B cell (primary cell): ENCODE data around the gene DOCK3. TPM values are rescaled to one million over a fixed set of nuclear protein-coding genes. Genes with fewer than 3 reads are reported as not detected.
"Not testable (repeated sequence)": the region's sequence is repeated elsewhere in the genome, so short reads cannot be mapped to it uniquely, and the experiment has no call there.

Experiments
- ATAC-seq: fragments of 200-7000 bp; cut with Tn5 transposase; one replicate; pipeline ENCODE4 v1.10.0; 2021; ENCODE audit warnings: low read depth, mild to moderate bottlenecking, moderate number of reproducible peaks, moderate library complexity
- CTCF ChIA-PET: fragments of 350-600 bp; sonication (Branson Sonifier 250); formaldehyde crosslinking; loops from one replicate; lab custom pipeline; 2021; ENCODE audit warnings: antibody characterized with exemption, inconsistent platforms; lab: Charles Lee
- POLR2A ChIA-PET: fragments of 350-600 bp; sonication (Branson Sonifier 250); formaldehyde crosslinking; loops from one replicate; lab custom pipeline; 2021; ENCODE audit warnings: antibody characterized with exemption; lab: Charles Lee
- DNase-seq: peaks from one replicate; pipeline ENCODE4 v3.0.0; 2013
- H2AFZ ChIP-seq: 2 replicates; pipeline ENCODE4 v1.6.1; 2012; ENCODE audit warnings: mild to moderate bottlenecking, low read depth, low read length; ENCODE audit not compliant: insufficient read depth, poor library complexity, severe bottlenecking
- H3K27ac ChIP-seq, 2 donors: 1 replicate in 1 of 2; 2 replicates in 1 of 2; pipeline ENCODE4 v1.5.1; 2012 to 2013; ENCODE audit warnings: low read length in 2 of 2, mild to moderate bottlenecking in 2 of 2, moderate library complexity in 1 of 2
- H3K27me3 ChIP-seq, 4 experiments: fragments of 200-600 bp in 1 of 4; sonication (generic) in 1 of 4; replicated peaks in 1 of 4; 1 replicate in 2 of 4; 2 replicates in 2 of 4; pipeline versions ENCODE4 v1.6.1 to v1.7.0; 2013 to 2016; ENCODE audit warnings: low read length in 3 of 4, mild to moderate bottlenecking in 2 of 4, mixed read lengths in 1 of 4, moderate library complexity in 1 of 4; ENCODE audit not compliant: insufficient read depth in 4 of 4, control insufficient read depth in 3 of 4; ENCODE audit errors: control extremely low read depth in 1 of 4
- H3K36me3 ChIP-seq, 2 experiments: replicated peaks in 1 of 2; 1 replicate in 1 of 2; 2 replicates in 1 of 2; pipeline versions ENCODE4 v1.6.1 to v1.7.1; 2013; ENCODE audit warnings: low read length in 1 of 2; ENCODE audit not compliant: insufficient read depth in 2 of 2, control insufficient read depth in 1 of 2; ENCODE audit errors: control extremely low read depth in 1 of 2, extremely low read depth in 1 of 2
- H3K4me1 ChIP-seq, 2 donors: fragments of 200-600 bp in 1 of 2; sonication (generic) in 1 of 2; 1 replicate in 1 of 2; 2 replicates in 1 of 2; pipeline versions ENCODE4 v1.5.1 to v1.6.1; 2013 to 2017; ENCODE audit warnings: low read length in 2 of 2; ENCODE audit not compliant: control insufficient read depth in 2 of 2, insufficient read depth in 2 of 2
- H3K4me2 ChIP-seq: replicated peaks from 2 replicates; pipeline ENCODE3; 2012; ENCODE audit warnings: mild to moderate bottlenecking, low read depth, low read length; ENCODE audit not compliant: poor library complexity, severe bottlenecking
- H3K4me3 ChIP-seq, 5 experiments: fragments of 200-600 bp in 1 of 5; sonication (generic) in 1 of 5; 1 replicate in 3 of 5; 2 replicates in 2 of 5; pipeline versions ENCODE4 v1.5.1 to v1.7.0; 2011 to 2016; ENCODE audit warnings: low read length in 4 of 5, mild to moderate bottlenecking in 4 of 5, low read depth in 2 of 5, control low read depth in 1 of 5, moderate library complexity in 1 of 5; ENCODE audit not compliant: insufficient read depth in 1 of 5; ENCODE audit errors: control extremely low read depth in 1 of 5, extremely low read depth in 1 of 5
- H3K79me2 ChIP-seq: fragments of 200-600 bp; sonication (generic); one replicate; pipeline ENCODE4 v1.6.0; 2016; ENCODE audit warnings: low read length; ENCODE audit not compliant: control insufficient read depth, insufficient read depth
- H3K9ac ChIP-seq: fragments of 200-600 bp; sonication (generic); 2 replicates; pipeline ENCODE4 v1.6.1; 2017; ENCODE audit warnings: mild to moderate bottlenecking, low read length, moderate library complexity
- H3K9me3 ChIP-seq, 3 donors: one replicate each; pipeline versions ENCODE4 v1.6.1 to v1.7.1; 2013; ENCODE audit warnings: low read length in 2 of 3; ENCODE audit not compliant: control insufficient read depth in 2 of 3, insufficient read depth in 1 of 3; ENCODE audit errors: control extremely low read depth in 1 of 3
- H4K20me1 ChIP-seq: 2 replicates; pipeline ENCODE4 v1.6.0; 2012; ENCODE audit warnings: mild to moderate bottlenecking, low read length; ENCODE audit not compliant: insufficient read depth, control insufficient read depth, poor library complexity, severe bottlenecking
- H3K27ac Mint-ChIP-seq: one replicate; pipeline ENCODE4 v1.8.0; 2021; ENCODE audit warnings: mixed read lengths
- H3K27me3 Mint-ChIP-seq: one replicate; pipeline ENCODE4 v1.8.0; 2021; ENCODE audit warnings: mixed read lengths
- H3K4me1 Mint-ChIP-seq: one replicate; pipeline ENCODE4 v1.8.0; 2021; ENCODE audit warnings: mixed read lengths
- H3K4me3 Mint-ChIP-seq: one replicate; pipeline ENCODE4 v1.8.0; 2021; ENCODE audit warnings: mixed read lengths
- H3K9me3 Mint-ChIP-seq: one replicate; pipeline ENCODE4 v1.8.0; 2022; ENCODE audit warnings: mixed read lengths; ENCODE audit not compliant: insufficient read depth
- EZH2 ChIP-seq: IDR thresholded peaks from 2 replicates; pipeline ENCODE4 v1.6.1; 2012; ENCODE audit warnings: borderline replicate concordance, low read depth, mild to moderate bottlenecking, moderate library complexity, low read length; ENCODE audit not compliant: insufficient read depth, poor library complexity, severe bottlenecking
- WGBS: methylation state at CpG from one replicate; pipeline ENCODE4 v1.1.5; 2013; ENCODE audit warnings: missing lambda C conversion rate; ENCODE audit not compliant: insufficient coverage; 5-methylcytosine and 5-hydroxymethylcytosine counted together
- intact Hi-C: fragments of 100-400 bp; cut with micrococcal nuclease; formaldehyde crosslinking; loops from one replicate; pipeline ENCODE4 v1.10.0; 2022
- polyA plus RNA-seq: library from polyadenylated mRNA; depleted of rRNA; stranded (reverse); fragments of >200 nt; gene quantifications from 2 replicates; pipeline ENCODE4 v1.2.3, GENCODE V29; 2012
- total RNA-seq, 2 donors: library from RNA; stranded (reverse); fragments of 120-200 nt in 1 of 2; gene quantifications; 1 replicate in 1 of 2; 2 replicates in 1 of 2; pipeline versions ENCODE4 v1.2.3 to v1.2.4, GENCODE V29; 2013 to 2022
- TF ChIP-seq, protein P1 (sequence below): fragments of 200-600 bp; IDR thresholded peaks from one replicate; pipeline ENCODE4 v1.8.0; 2022; ENCODE audit warnings: antibody characterized with exemption, mild to moderate bottlenecking

Gene DOCK3
- total and polyA plus RNA-seq, 2 donors (not counting 1 experiment from before 2014, with no cell fraction given), result 0.06 to 0.30 TPM

DNA sequence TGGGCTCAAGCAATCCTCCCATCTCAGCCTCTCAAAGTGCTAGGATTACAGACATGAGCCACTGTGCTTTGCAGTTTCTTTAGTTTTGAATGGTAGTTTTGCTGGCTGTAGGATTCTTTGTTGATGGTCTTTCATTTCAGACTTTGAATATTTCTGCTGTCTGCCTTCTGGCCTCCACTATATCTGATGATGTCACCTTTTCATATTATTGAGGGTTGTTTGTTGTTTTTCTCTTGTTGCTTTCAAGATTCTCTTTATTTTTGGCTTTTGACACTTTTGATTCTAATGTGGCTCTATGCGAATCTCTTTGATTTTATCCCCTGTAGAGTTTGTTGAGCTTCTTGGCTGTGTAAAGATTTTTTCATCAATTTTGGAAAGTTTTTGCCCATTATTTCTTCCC, 631.4 kb downstream of the DOCK3 start:
- DNase-seq (no peak), ATAC-seq (no peak)
- Histone ChIP-seq H3K79me2 (no peaks in the 10 kb centered on the region), H3K36me3 (no peaks in the 10 kb centered on the region), H3K4me1 (no peaks in the 10 kb centered on the region), H3K27ac (no peak overlapping the region), H3K4me3 (no peak overlapping the region), H3K9ac (no peak overlapping the region), H2AFZ (no peak overlapping the region), H3K27me3 (peaks cover 0 to 8% (median 3%) of the 10 kb centered on the region in 4 experiments), H3K9me3 (peaks cover 3 to 13% (median 12%) of the 10 kb centered on the region in 3 donors), H3K4me2 (no peak overlapping the region), H4K20me1 (no peaks in the 10 kb centered on the region)
- TF ChIP-seq, protein P1, sequence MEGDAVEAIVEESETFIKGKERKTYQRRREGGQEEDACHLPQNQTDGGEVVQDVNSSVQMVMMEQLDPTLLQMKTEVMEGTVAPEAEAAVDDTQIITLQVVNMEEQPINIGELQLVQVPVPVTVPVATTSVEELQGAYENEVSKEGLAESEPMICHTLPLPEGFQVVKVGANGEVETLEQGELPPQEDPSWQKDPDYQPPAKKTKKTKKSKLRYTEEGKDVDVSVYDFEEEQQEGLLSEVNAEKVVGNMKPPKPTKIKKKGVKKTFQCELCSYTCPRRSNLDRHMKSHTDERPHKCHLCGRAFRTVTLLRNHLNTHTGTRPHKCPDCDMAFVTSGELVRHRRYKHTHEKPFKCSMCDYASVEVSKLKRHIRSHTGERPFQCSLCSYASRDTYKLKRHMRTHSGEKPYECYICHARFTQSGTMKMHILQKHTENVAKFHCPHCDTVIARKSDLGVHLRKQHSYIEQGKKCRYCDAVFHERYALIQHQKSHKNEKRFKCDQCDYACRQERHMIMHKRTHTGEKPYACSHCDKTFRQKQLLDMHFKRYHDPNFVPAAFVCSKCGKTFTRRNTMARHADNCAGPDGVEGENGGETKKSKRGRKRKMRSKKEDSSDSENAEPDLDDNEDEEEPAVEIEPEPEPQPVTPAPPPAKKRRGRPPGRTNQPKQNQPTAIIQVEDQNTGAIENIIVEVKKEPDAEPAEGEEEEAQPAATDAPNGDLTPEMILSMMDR, result no peak
- no peak for TF ChIP-seq EZH2
- Mint-ChIP-seq H3K27me3 (peaks cover 39% of the 10 kb centered on the region), H3K4me1 (no peaks in the 10 kb centered on the region), H3K27ac (no peak overlapping the region), H3K9me3 (no peaks in the 10 kb centered on the region), H3K4me3 (no peak overlapping the region)
- 100% methylated on average over 1 of the region's 1 CpG for WGBS
- ChIA-PET POLR2A (no interaction called here), CTCF (interaction anchor here (1.2 to 1.7 kb wide), 2 partner anchors 10 to 690 kb away, joined by 4 read pairs; no protein-coding TSS in a partner anchor)
- intact Hi-C loops, result no loop called here

DNA sequence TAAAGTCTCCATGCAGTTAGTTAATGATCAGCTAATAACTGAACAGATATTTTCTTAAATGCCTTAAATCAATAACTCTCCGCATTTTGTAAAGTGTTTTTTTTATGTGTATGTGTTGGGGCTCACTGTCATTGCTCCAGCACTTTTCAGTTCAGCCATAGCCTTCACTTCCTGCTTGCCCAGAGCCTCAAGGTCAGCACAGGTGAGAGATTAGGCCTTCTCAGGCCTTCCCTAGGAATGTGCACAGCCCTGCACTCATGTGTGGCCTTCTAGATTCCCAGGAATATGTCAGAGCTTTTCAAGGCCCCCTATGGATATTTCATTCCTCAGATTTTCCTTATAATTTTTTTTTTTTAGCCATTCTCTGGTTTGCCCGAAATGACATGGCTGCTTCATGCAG, 632.7 kb downstream of the DOCK3 start:
- no peak for TF ChIP-seq EZH2
- TF ChIP-seq, protein P1, result no peak
- peaks cover 36% of the 10 kb centered on the region for H3K27me3 Mint-ChIP-seq
- peaks cover 0 to 8% (median 3%) of the 10 kb centered on the region in 4 experiments for H3K27me3 ChIP-seq
- no peak overlapping the region for H3K9ac ChIP-seq
- no peaks in the 10 kb centered on the region for H4K20me1 ChIP-seq
- no peaks in the 10 kb centered on the region for H3K4me1 Mint-ChIP-seq
- H3K4me3 Mint-ChIP-seq, result no peak overlapping the region
- no peak for ATAC-seq
- POLR2A ChIA-PET, result no interaction called here
- CTCF ChIA-PET, result interaction anchor here (1.2 to 1.7 kb wide), 2 partner anchors 9 to 691 kb away, joined by 4 read pairs; no protein-coding TSS in a partner anchor
- no peak overlapping the region for H3K27ac ChIP-seq
- no peaks in the 10 kb centered on the region for H3K79me2 ChIP-seq
- peaks cover 0 to 13% (median 10%) of the 10 kb centered on the region in 3 donors for H3K9me3 ChIP-seq
- intact Hi-C loops, result no loop called here
- no peaks in the 10 kb centered on the region for H3K4me1 ChIP-seq
- H3K4me3 ChIP-seq, result no peak overlapping the region
- no peaks in the 10 kb centered on the region for H3K9me3 Mint-ChIP-seq
- DNase-seq, result no peak
- H3K27ac Mint-ChIP-seq, result no peak overlapping the region
- H3K4me2 ChIP-seq, result no peak overlapping the region
- WGBS, result no CpG with 5 or more reads among the region's 2 CpGs
- no peak overlapping the region for H2AFZ ChIP-seq
- H3K36me3 ChIP-seq, result no peaks in the 10 kb centered on the region

DNA sequence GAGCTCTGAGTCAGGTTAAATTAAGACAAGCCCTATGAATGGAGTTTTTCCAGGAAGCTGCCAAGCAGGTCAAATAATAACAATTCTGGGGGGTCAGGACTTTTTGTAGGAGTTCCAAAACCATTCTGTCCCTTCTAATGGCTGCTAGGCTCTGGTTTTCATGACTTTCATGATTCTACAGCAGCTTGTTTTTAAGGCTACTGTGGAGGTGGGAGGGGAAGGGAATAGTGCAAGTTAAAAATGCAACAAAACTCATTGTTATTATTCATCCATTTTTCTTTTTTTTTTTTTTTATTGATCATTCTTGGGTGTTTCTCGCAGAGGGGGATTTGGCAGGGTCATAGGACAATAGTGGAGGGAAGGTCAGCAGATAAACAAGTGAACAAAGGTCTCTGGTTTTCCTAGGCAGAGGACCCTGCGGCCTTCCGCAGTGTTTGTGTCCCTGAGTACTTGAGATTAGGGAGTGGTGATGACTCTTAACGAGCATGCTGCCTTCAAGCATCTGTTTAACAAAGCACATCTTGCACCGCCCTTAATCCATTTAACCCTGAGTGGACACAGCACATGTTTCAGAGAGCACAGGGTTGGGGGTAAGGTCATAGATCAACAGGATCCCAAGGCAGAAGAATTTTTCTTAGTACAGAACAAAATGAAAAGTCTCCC, 633.3 kb downstream of the DOCK3 start:
- H3K27ac ChIP-seq, H2AFZ ChIP-seq, ATAC-seq, H3K27me3 ChIP-seq, H3K4me3 Mint-ChIP-seq, H3K79me2 ChIP-seq, H3K4me3 ChIP-seq, H3K9ac ChIP-seq, H4K20me1 ChIP-seq, POLR2A ChIA-PET, H3K36me3 ChIP-seq, H3K4me1 ChIP-seq, H3K27ac Mint-ChIP-seq, H3K4me1 Mint-ChIP-seq, DNase-seq, H3K9me3 Mint-ChIP-seq, intact Hi-C loops, H3K4me2 ChIP-seq: not testable (repeated sequence)
- peaks cover 0 to 13% (median 9%) of the 10 kb centered on the region in 3 donors for H3K9me3 ChIP-seq
- CTCF ChIA-PET, result interaction anchor here (1.7 kb wide), 1 partner anchor 692 kb away, joined by 4 read pairs; no protein-coding TSS in a partner anchor
- no CpG with 5 or more reads among the region's 5 CpGs for WGBS
- H3K27me3 Mint-ChIP-seq, result peaks cover 32% of the 10 kb centered on the region
